Measurements from ENCODE around the gene DAZAP1.

Gene DAZAP1

GRCh38 chr19:1452802-1453524 lies 45.6 kb downstream of the DAZAP1 start:
- DNase-seq (ENCODE audit: extremely low spot score, insufficient read length, low read depth): no peak
- FAIRE-seq: no peak

GRCh38 chr19:1453525-1454364 lies 46.4 kb downstream of the DAZAP1 start:
- DNase-seq (ENCODE audit: extremely low spot score, insufficient read length, low read depth) (no peak), FAIRE-seq (no peak)

GRCh38 chr19:1455002-1455335 lies 47.6 kb downstream of the DAZAP1 start:
- FAIRE-seq (no peak), DNase-seq (ENCODE audit: extremely low spot score, insufficient read length, low read depth) (no peak)

GRCh38 chr19:1455336-1456120 lies 48.1 kb downstream of the DAZAP1 start:
- FAIRE-seq (peak; percentile 62), DNase-seq (ENCODE audit: extremely low spot score, insufficient read length, low read depth) (peak; percentile 49)

- FAIRE-seq (no peak), DNase-seq (ENCODE audit: extremely low spot score, insufficient read length, low read depth) (no peak)
Observed at GRCh38 chr19:1456121-1456900, 48.9 kb downstream of the DAZAP1 start.

- FAIRE-seq: no peak
- DNase-seq (ENCODE audit: extremely low spot score, insufficient read length, low read depth): no peak
Observed at GRCh38 chr19:1457031-1457739, 49.8 kb downstream of the DAZAP1 start.

GRCh38 chr19:1457892-1458291 lies 50.5 kb downstream of the DAZAP1 start:
- DNase-seq (ENCODE audit: extremely low spot score, insufficient read length, low read depth) (no peak), FAIRE-seq (no peak)

GRCh38 chr19:1459479-1459878 lies 52.1 kb downstream of the DAZAP1 start:
- no peak for FAIRE-seq
- no peak for DNase-seq (ENCODE audit: extremely low spot score, insufficient read length, low read depth)

- FAIRE-seq (no peak), DNase-seq (ENCODE audit: extremely low spot score, insufficient read length, low read depth) (no peak)
Observed at GRCh38 chr19:1460033-1460995, 52.9 kb downstream of the DAZAP1 start.

GRCh38 chr19:1461862-1462261 lies 54.5 kb downstream of the DAZAP1 start:
- FAIRE-seq (no peak), DNase-seq (ENCODE audit: extremely low spot score, insufficient read length, low read depth) (no peak)

- DNase-seq (ENCODE audit: extremely low spot score, insufficient read length, low read depth) (no peak), FAIRE-seq (peak; percentile 49)
Observed at GRCh38 chr19:1465191-1466016, 58.0 kb downstream of the DAZAP1 start.

GRCh38 chr19:1466018-1466460 lies 58.7 kb downstream of the DAZAP1 start:
- FAIRE-seq: no peak
- no peak for DNase-seq (ENCODE audit: extremely low spot score, insufficient read length, low read depth)

GRCh38 chr19:1466461-1467214 lies 59.3 kb downstream of the DAZAP1 start:
- FAIRE-seq: no peak
- DNase-seq (ENCODE audit: extremely low spot score, insufficient read length, low read depth): no peak

- DNase-seq (ENCODE audit: extremely low spot score, insufficient read length, low read depth): no peak
- FAIRE-seq: no peak
Observed at GRCh38 chr19:1467215-1467489, 59.8 kb downstream of the DAZAP1 start.

- no peak for FAIRE-seq
Observed at GRCh38 chr19:1467490-1468273, 60.3 kb downstream of the DAZAP1 start.

GRCh38 chr19:1468274-1468820 lies 61.0 kb downstream of the DAZAP1 start:
- FAIRE-seq: no peak
- no peak for DNase-seq (ENCODE audit: extremely low spot score, insufficient read length, low read depth)

More at GRCh38 chr19:1467490-1468273, 60.3 kb downstream of the DAZAP1 start:
- DNase-seq (ENCODE audit: extremely low spot score, insufficient read length, low read depth): no peak
